B cell (primary cell): ENCODE measurements around the gene FBXL13. TPM values are rescaled to one million over a fixed set of nuclear protein-coding genes. Genes with fewer than 3 reads are reported as not detected.

Experiments
- ATAC-seq: fragments of 200-7000 bp; cut with Tn5 transposase; one replicate; pipeline ENCODE4 v1.10.0; 2021; ENCODE audit warnings: low read depth, mild to moderate bottlenecking, moderate number of reproducible peaks, moderate library complexity
- CTCF ChIA-PET: fragments of 350-600 bp; sonication (Branson Sonifier 250); formaldehyde crosslinking; loops from one replicate; lab custom pipeline; 2021; ENCODE audit warnings: antibody characterized with exemption, inconsistent platforms; lab: Charles Lee
- POLR2A ChIA-PET: fragments of 350-600 bp; sonication (Branson Sonifier 250); formaldehyde crosslinking; loops from one replicate; lab custom pipeline; 2021; ENCODE audit warnings: antibody characterized with exemption; lab: Charles Lee
- DNase-seq: peaks from one replicate; pipeline ENCODE4 v3.0.0; 2013
- H2AFZ ChIP-seq: 2 replicates; pipeline ENCODE4 v1.6.1; 2012; ENCODE audit warnings: mild to moderate bottlenecking, low read depth, low read length; ENCODE audit not compliant: insufficient read depth, poor library complexity, severe bottlenecking
- H3K27ac ChIP-seq, 2 donors: 1 replicate in 1 of 2; 2 replicates in 1 of 2; pipeline ENCODE4 v1.5.1; 2012 to 2013; ENCODE audit warnings: low read length in 2 of 2, mild to moderate bottlenecking in 2 of 2, moderate library complexity in 1 of 2
- H3K27me3 ChIP-seq, 4 experiments: fragments of 200-600 bp in 1 of 4; sonication (generic) in 1 of 4; replicated peaks in 1 of 4; 1 replicate in 2 of 4; 2 replicates in 2 of 4; pipeline versions ENCODE4 v1.6.1 to v1.7.0; 2013 to 2016; ENCODE audit warnings: low read length in 3 of 4, mild to moderate bottlenecking in 2 of 4, mixed read lengths in 1 of 4, moderate library complexity in 1 of 4; ENCODE audit not compliant: insufficient read depth in 4 of 4, control insufficient read depth in 3 of 4; ENCODE audit errors: control extremely low read depth in 1 of 4
- H3K36me3 ChIP-seq, 2 experiments: replicated peaks in 1 of 2; 1 replicate in 1 of 2; 2 replicates in 1 of 2; pipeline versions ENCODE4 v1.6.1 to v1.7.1; 2013; ENCODE audit warnings: low read length in 1 of 2; ENCODE audit not compliant: insufficient read depth in 2 of 2, control insufficient read depth in 1 of 2; ENCODE audit errors: control extremely low read depth in 1 of 2, extremely low read depth in 1 of 2
- H3K4me1 ChIP-seq, 2 donors: fragments of 200-600 bp in 1 of 2; sonication (generic) in 1 of 2; 1 replicate in 1 of 2; 2 replicates in 1 of 2; pipeline versions ENCODE4 v1.5.1 to v1.6.1; 2013 to 2017; ENCODE audit warnings: low read length in 2 of 2; ENCODE audit not compliant: control insufficient read depth in 2 of 2, insufficient read depth in 2 of 2
- H3K4me2 ChIP-seq: replicated peaks from 2 replicates; pipeline ENCODE3; 2012; ENCODE audit warnings: mild to moderate bottlenecking, low read depth, low read length; ENCODE audit not compliant: poor library complexity, severe bottlenecking
- H3K4me3 ChIP-seq, 5 experiments: fragments of 200-600 bp in 1 of 5; sonication (generic) in 1 of 5; 1 replicate in 3 of 5; 2 replicates in 2 of 5; pipeline versions ENCODE4 v1.5.1 to v1.7.0; 2011 to 2016; ENCODE audit warnings: low read length in 4 of 5, mild to moderate bottlenecking in 4 of 5, low read depth in 2 of 5, control low read depth in 1 of 5, moderate library complexity in 1 of 5; ENCODE audit not compliant: insufficient read depth in 1 of 5; ENCODE audit errors: control extremely low read depth in 1 of 5, extremely low read depth in 1 of 5
- H3K79me2 ChIP-seq: fragments of 200-600 bp; sonication (generic); one replicate; pipeline ENCODE4 v1.6.0; 2016; ENCODE audit warnings: low read length; ENCODE audit not compliant: control insufficient read depth, insufficient read depth
- H3K9ac ChIP-seq: fragments of 200-600 bp; sonication (generic); 2 replicates; pipeline ENCODE4 v1.6.1; 2017; ENCODE audit warnings: mild to moderate bottlenecking, low read length, moderate library complexity
- H3K9me3 ChIP-seq, 3 donors: one replicate each; pipeline versions ENCODE4 v1.6.1 to v1.7.1; 2013; ENCODE audit warnings: low read length in 2 of 3; ENCODE audit not compliant: control insufficient read depth in 2 of 3, insufficient read depth in 1 of 3; ENCODE audit errors: control extremely low read depth in 1 of 3
- H4K20me1 ChIP-seq: 2 replicates; pipeline ENCODE4 v1.6.0; 2012; ENCODE audit warnings: mild to moderate bottlenecking, low read length; ENCODE audit not compliant: insufficient read depth, control insufficient read depth, poor library complexity, severe bottlenecking
- H3K27ac Mint-ChIP-seq: one replicate; pipeline ENCODE4 v1.8.0; 2021; ENCODE audit warnings: mixed read lengths
- H3K27me3 Mint-ChIP-seq: one replicate; pipeline ENCODE4 v1.8.0; 2021; ENCODE audit warnings: mixed read lengths
- H3K4me1 Mint-ChIP-seq: one replicate; pipeline ENCODE4 v1.8.0; 2021; ENCODE audit warnings: mixed read lengths
- H3K4me3 Mint-ChIP-seq: one replicate; pipeline ENCODE4 v1.8.0; 2021; ENCODE audit warnings: mixed read lengths
- H3K9me3 Mint-ChIP-seq: one replicate; pipeline ENCODE4 v1.8.0; 2022; ENCODE audit warnings: mixed read lengths; ENCODE audit not compliant: insufficient read depth
- EZH2 ChIP-seq: IDR thresholded peaks from 2 replicates; pipeline ENCODE4 v1.6.1; 2012; ENCODE audit warnings: borderline replicate concordance, low read depth, mild to moderate bottlenecking, moderate library complexity, low read length; ENCODE audit not compliant: insufficient read depth, poor library complexity, severe bottlenecking
- WGBS: methylation state at CpG from one replicate; pipeline ENCODE4 v1.1.5; 2013; ENCODE audit warnings: missing lambda C conversion rate; ENCODE audit not compliant: insufficient coverage; 5-methylcytosine and 5-hydroxymethylcytosine counted together
- intact Hi-C: fragments of 100-400 bp; cut with micrococcal nuclease; formaldehyde crosslinking; loops from one replicate; pipeline ENCODE4 v1.10.0; 2022
- polyA plus RNA-seq: library from polyadenylated mRNA; depleted of rRNA; stranded (reverse); fragments of >200 nt; gene quantifications from 2 replicates; pipeline ENCODE4 v1.2.3, GENCODE V29; 2012
- total RNA-seq, 2 donors: library from RNA; stranded (reverse); fragments of 120-200 nt in 1 of 2; gene quantifications; 1 replicate in 1 of 2; 2 replicates in 1 of 2; pipeline versions ENCODE4 v1.2.3 to v1.2.4, GENCODE V29; 2013 to 2022
- TF ChIP-seq, protein P1 (sequence below): fragments of 200-600 bp; IDR thresholded peaks from one replicate; pipeline ENCODE4 v1.8.0; 2022; ENCODE audit warnings: antibody characterized with exemption, mild to moderate bottlenecking

FBXL13 gene
- total and polyA plus RNA-seq, 2 donors (not counting 1 experiment from before 2014, with no cell fraction given): 0.22 to 4.0 TPM

GRCh38 chr7:102845346-102845745 is 229.2 kb downstream of the FBXL13 start:
- TF ChIP-seq, protein P1, sequence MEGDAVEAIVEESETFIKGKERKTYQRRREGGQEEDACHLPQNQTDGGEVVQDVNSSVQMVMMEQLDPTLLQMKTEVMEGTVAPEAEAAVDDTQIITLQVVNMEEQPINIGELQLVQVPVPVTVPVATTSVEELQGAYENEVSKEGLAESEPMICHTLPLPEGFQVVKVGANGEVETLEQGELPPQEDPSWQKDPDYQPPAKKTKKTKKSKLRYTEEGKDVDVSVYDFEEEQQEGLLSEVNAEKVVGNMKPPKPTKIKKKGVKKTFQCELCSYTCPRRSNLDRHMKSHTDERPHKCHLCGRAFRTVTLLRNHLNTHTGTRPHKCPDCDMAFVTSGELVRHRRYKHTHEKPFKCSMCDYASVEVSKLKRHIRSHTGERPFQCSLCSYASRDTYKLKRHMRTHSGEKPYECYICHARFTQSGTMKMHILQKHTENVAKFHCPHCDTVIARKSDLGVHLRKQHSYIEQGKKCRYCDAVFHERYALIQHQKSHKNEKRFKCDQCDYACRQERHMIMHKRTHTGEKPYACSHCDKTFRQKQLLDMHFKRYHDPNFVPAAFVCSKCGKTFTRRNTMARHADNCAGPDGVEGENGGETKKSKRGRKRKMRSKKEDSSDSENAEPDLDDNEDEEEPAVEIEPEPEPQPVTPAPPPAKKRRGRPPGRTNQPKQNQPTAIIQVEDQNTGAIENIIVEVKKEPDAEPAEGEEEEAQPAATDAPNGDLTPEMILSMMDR: no peak
- no peak for TF ChIP-seq EZH2
- no peak overlapping the region for H3K4me3 Mint-ChIP-seq

DNA sequence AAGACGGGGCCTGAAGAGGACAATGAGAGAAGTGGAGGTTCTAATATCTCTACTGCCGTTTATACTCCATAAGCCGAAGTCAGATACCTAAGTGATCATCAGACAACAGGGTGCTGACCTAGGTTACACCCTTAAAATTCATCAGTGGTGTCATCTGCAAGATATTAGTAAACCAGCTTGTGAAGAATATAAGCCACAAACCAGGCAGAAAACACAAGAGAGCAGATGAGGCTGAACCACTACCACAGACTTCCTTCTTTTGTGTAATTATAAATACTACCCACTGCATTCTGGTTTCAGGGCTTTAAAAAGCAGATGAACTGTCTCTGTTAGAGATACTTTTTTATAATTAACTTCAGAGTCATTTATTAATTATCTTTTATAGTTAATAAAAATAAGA is 230.7 kb downstream of the FBXL13 start:
- no peak overlapping the region for H3K4me3 ChIP-seq
- no peak overlapping the region for H3K27ac ChIP-seq
- intact Hi-C loops: no loop called here
- H3K4me1 Mint-ChIP-seq: no peaks in the 10 kb centered on the region
- no peaks in the 10 kb centered on the region for H3K36me3 ChIP-seq
- H3K9me3 ChIP-seq: no peaks in the 10 kb centered on the region
- ChIA-PET POLR2A (no interaction called here), CTCF (interaction anchor here (0.7 kb wide), 1 partner anchor 218 kb away, joined by 5 read pairs; no protein-coding TSS in a partner anchor)
- DNase-seq (no peak), ATAC-seq (no peak)
- H3K27ac Mint-ChIP-seq: no peak overlapping the region
- H4K20me1 ChIP-seq: no peaks in the 10 kb centered on the region
- no peak overlapping the region for H3K4me2 ChIP-seq
- H3K27me3 ChIP-seq: no peaks in the 10 kb centered on the region
- H2AFZ ChIP-seq: no peak overlapping the region
- H3K4me3 Mint-ChIP-seq: no peak overlapping the region
- H3K79me2 ChIP-seq: no peaks in the 10 kb centered on the region
- H3K9ac ChIP-seq: no peak overlapping the region
- TF ChIP-seq, protein P1: no peak
- TF ChIP-seq EZH2: no peak
- no peaks in the 10 kb centered on the region for H3K9me3 Mint-ChIP-seq
- 100% methylated on average over 1 of the region's 3 CpGs for WGBS
- no peaks in the 10 kb centered on the region for H3K27me3 Mint-ChIP-seq
- no peaks in the 10 kb centered on the region for H3K4me1 ChIP-seq

More at GRCh38 chr7:102845346-102845745, 229.2 kb downstream of the FBXL13 start:
- Histone ChIP-seq H2AFZ (no peak overlapping the region), H3K36me3 (no peaks in the 10 kb centered on the region), H3K9ac (no peak overlapping the region), H3K27ac (no peak overlapping the region), H3K4me3 (no peak overlapping the region), H3K27me3 (no peaks in the 10 kb centered on the region), H4K20me1 (no peaks in the 10 kb centered on the region), H3K4me1 (no peaks in the 10 kb centered on the region), H3K4me2 (no peak overlapping the region), H3K9me3 (no peaks in the 10 kb centered on the region), H3K79me2 (no peaks in the 10 kb centered on the region)
- no peak overlapping the region for H3K27ac Mint-ChIP-seq
- H3K4me1 Mint-ChIP-seq: no peaks in the 10 kb centered on the region
- CTCF ChIA-PET: no interaction called here
- POLR2A ChIA-PET: no interaction called here
- DNase-seq: no peak
- ATAC-seq: no peak
- no peaks in the 10 kb centered on the region for H3K9me3 Mint-ChIP-seq
- intact Hi-C loops: no loop called here
- no peaks in the 10 kb centered on the region for H3K27me3 Mint-ChIP-seq
- WGBS: 97% methylated on average over 2 of the region's 2 CpGs
